ENCODE data around the gene CNOT6.

- no peak for TF ChIP-seq CTCF (tag by site-specific recombination; IDR thresholded peaks at IDR 0.05)
- TF ChIP-seq GLI4 (tag by site-specific recombination; IDR thresholded peaks at IDR 0.05), result no peak
- no peak for TF ChIP-seq ZNF175 (tag by site-specific recombination; IDR thresholded peaks at IDR 0.05)
- TF ChIP-seq ZNF280D (tag by site-specific recombination; IDR thresholded peaks at IDR 0.05), result no peak
- TF ChIP-seq ZNF629 (tag by site-specific recombination; IDR thresholded peaks at IDR 0.05), result no peak
- TF ChIP-seq ZNF398 (tag by site-specific recombination; IDR thresholded peaks at IDR 0.05), result no peak
- no peak for TF ChIP-seq ZBTB44 (tag by site-specific recombination; IDR thresholded peaks at IDR 0.05)
- no peak; the same call in 1 of the 2 replicates for TF ChIP-seq ZNF24 (tag by site-specific recombination; IDR thresholded peaks at IDR 0.05)
- TF ChIP-seq ZNF558 (tag by site-specific recombination; IDR thresholded peaks at IDR 0.05), result no peak
- TF ChIP-seq ZNF274 (IDR thresholded peaks at IDR 0.05; ENCODE audit: low read length), result no peak
- no peak for TF ChIP-seq ZNF274 (tag by site-specific recombination; IDR thresholded peaks at IDR 0.05; ENCODE audit: borderline replicate concordance)
- TF ChIP-seq KLF9 (tag by site-specific recombination; IDR thresholded peaks at IDR 0.05; ENCODE audit: low read depth), result no peak
- no peak for TF ChIP-seq KLF7 (tag by site-specific recombination; IDR thresholded peaks at IDR 0.05; ENCODE audit: borderline replicate concordance)
- TF ChIP-seq REST (tag by site-specific recombination; IDR thresholded peaks at IDR 0.05), result no peak
Observed at GRCh38 chr5:180521591-180521990, 27.4 kb downstream of the CNOT6 start.
